HS-5 (cell line): ENCODE data around the gene PET100.
"Not testable (repeated sequence)": the region's sequence is repeated elsewhere in the genome, so short reads cannot be mapped to it uniquely, and the experiment has no call there.

ENCODE experiments used
- DNase-seq: peaks from one replicate; pipeline ENCODE4 v3.0.0-alpha.2; 2012; ENCODE audit warnings: low read depth

PET100 gene

GRCh38 chr19:7633698-7634097 is 4.1 kb downstream of the PET100 start, which contains the start of gene PCP2:
Gene PCP2 (minus strand): TSS chr19:7633719. CDS start chr19:7633457, 262 bp downstream.
- no peak for DNase-seq

- DNase-seq: no peak
Observed at GRCh38 chr19:7635670-7636069, 6.1 kb downstream of the PET100 start.

GRCh38 chr19:7636317-7636690 is 6.7 kb downstream of the PET100 start:
- DNase-seq: no peak

GRCh38 chr19:7636691-7637373 is 7.2 kb downstream of the PET100 start, which contains the start of gene STXBP2:
Gene STXBP2 (plus strand): TSS chr19:7637110. CDS start chr19:7637150, 40 bp downstream.
- no peak for DNase-seq

GRCh38 chr19:7637374-7638256 is 8.0 kb downstream of the PET100 start:
- no peak for DNase-seq

- DNase-seq: no peak
Observed at GRCh38 chr19:7638802-7639465, 9.3 kb downstream of the PET100 start.

GRCh38 chr19:7639863-7640348 is 10.3 kb downstream of the PET100 start:
- DNase-seq: no peak

GRCh38 chr19:7640803-7641202 is 11.2 kb downstream of the PET100 start:
- no peak for DNase-seq

- DNase-seq: no peak
Observed at GRCh38 chr19:7641290-7642276, 12.0 kb downstream of the PET100 start.

- DNase-seq: no peak
Observed at GRCh38 chr19:7642295-7643030, 12.9 kb downstream of the PET100 start.

- no peak for DNase-seq
Observed at GRCh38 chr19:7643031-7643415, 13.4 kb downstream of the PET100 start.

GRCh38 chr19:7643629-7644549 is 14.3 kb downstream of the PET100 start:
- not testable (repeated sequence) for DNase-seq

GRCh38 chr19:7644550-7644877 is 14.9 kb downstream of the PET100 start:
- DNase-seq: no peak

GRCh38 chr19:7645163-7645562 is 15.6 kb downstream of the PET100 start:
- DNase-seq: no peak

GRCh38 chr19:7645656-7646425 is 16.2 kb downstream of the PET100 start:
- DNase-seq: no peak

GRCh38 chr19:7646426-7646700 is 16.8 kb downstream of the PET100 start:
- DNase-seq: no peak

GRCh38 chr19:7647156-7647555 is 17.6 kb downstream of the PET100 start:
- DNase-seq: no peak

- DNase-seq: no peak
Observed at GRCh38 chr19:7648265-7649014, 18.8 kb downstream of the PET100 start.
